Activated CD4-positive, alpha-beta memory T cell treated with anti-CD3 and anti-CD28 coated beads for 36 hours (primary cell): Measurements from ENCODE around the gene MFSD12. TPM values are rescaled to one million over a fixed set of nuclear protein-coding genes. Genes with fewer than 3 reads are reported as not detected.

ENCODE experiments used
- CTCF ChIA-PET: fragments of 350-600 bp; sonication (Branson Sonifier 250); formaldehyde crosslinking; loops from one replicate; lab custom pipeline; 2021; ENCODE audit warnings: antibody characterized with exemption, inconsistent platforms; lab: Charles Lee
- POLR2A ChIA-PET: fragments of 350-600 bp; sonication (Branson Sonifier 250); formaldehyde crosslinking; loops from one replicate; lab custom pipeline; 2021; ENCODE audit warnings: antibody characterized with exemption; lab: Charles Lee
- DNase-seq: peaks from one replicate; pipeline ENCODE4 v3.0.0-alpha.2; 2020
- H3K27ac Mint-ChIP-seq: one replicate; pipeline ENCODE4 v1.8.0; 2021; ENCODE audit warnings: mixed read lengths
- H3K27me3 Mint-ChIP-seq: one replicate; pipeline ENCODE4 v1.8.0; 2021; ENCODE audit warnings: mixed read lengths
- H3K36me3 Mint-ChIP-seq: one replicate; pipeline ENCODE4 v1.8.0; 2021; ENCODE audit warnings: mixed read lengths
- H3K4me1 Mint-ChIP-seq: one replicate; pipeline ENCODE4 v1.8.0; 2021; ENCODE audit warnings: low read depth, mixed read lengths
- H3K4me3 Mint-ChIP-seq: one replicate; pipeline ENCODE4 v1.8.0; 2021; ENCODE audit warnings: mild to moderate bottlenecking, mixed read lengths
- H3K9me3 Mint-ChIP-seq: one replicate; pipeline ENCODE4 v1.8.0; 2021; ENCODE audit warnings: mixed read lengths
- intact Hi-C: fragments of 100-400 bp; cut with micrococcal nuclease; formaldehyde crosslinking; loops from one replicate; pipeline ENCODE4 v1.15.1; 2023
- total RNA-seq, 2 experiments: library from RNA; stranded (reverse); gene quantifications; one replicate each; pipeline ENCODE4 v1.2.3, GENCODE V29; 2021

The MFSD12 gene
- total RNA-seq, 2 experiments from 2014 or later: 50.6 to 54.2 TPM

DNA sequence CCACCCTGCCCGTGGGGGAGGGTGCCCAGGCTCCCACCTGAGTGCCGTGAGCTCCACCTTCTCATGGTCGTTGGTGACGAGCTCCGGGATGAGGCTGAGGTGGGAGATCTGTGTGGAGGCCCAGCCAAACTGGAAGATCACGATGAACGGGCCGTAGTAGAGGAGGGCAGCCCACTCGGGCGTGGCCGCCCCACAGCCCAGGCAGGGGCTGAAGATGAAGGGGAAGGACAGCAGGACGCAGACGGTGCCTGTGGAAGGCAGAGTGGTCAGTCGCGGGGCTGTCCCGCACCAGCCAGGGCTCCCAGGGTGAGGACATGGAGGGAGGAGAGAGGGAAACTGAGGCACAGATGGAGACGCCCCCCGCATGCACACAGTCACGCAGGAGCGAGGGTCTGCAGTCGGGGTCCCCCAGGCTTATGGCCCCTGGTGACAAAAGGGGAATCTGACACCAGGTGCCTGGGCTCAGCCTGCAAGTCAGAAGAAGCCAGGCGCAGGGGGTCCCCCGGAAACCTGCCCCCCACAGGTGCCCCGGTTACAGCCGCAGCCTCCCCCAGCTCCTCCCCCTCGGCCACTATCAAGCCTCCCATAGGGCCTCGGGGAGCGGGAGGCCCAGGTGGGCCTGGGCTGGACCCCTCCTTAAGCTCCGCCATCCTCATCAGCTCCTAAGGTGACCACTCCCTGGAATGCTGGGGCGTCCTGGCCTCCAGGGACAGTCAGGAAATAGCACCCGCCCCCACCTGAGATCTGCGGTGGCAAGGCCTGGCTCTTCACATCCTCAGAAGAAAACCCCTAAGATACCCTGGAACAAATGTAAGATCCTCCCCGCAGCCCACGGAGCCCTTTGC is 6.2 kb downstream of the MFSD12 start:
- no peak overlapping the region for H3K4me3 Mint-ChIP-seq
- POLR2A ChIA-PET: no interaction called here
- H3K36me3 Mint-ChIP-seq: no peaks in the 10 kb centered on the region
- intact Hi-C loops: no loop called here
- no peak overlapping the region for H3K27ac Mint-ChIP-seq
- no peaks in the 10 kb centered on the region for H3K27me3 Mint-ChIP-seq
- CTCF ChIA-PET: no interaction called here
- H3K4me1 Mint-ChIP-seq: peaks cover 32% of the 10 kb centered on the region
- DNase-seq: no peak
- no peaks in the 10 kb centered on the region for H3K9me3 Mint-ChIP-seq

DNA sequence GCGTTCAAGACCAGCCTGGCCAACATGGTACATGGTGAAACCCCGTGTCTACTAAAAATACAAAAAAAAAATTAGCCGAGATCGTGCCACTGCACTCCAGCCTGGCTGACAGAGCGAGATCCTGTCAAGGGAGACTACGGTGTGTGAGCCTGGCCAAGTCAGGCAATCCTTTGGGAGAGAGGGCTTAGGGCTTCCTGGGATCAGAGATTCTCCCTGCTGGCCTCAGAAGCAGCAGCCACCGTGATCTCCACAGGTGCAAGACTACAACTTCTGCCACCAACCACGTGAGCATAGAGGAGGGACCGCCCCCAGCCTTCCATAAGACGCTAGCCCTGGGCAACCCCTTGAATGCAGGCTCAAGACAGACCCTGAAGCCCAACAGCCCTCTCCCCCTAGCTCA is 7.6 kb downstream of the MFSD12 start:
- no peak for DNase-seq
- ChIA-PET CTCF (no interaction called here), POLR2A (no interaction called here)

DNA sequence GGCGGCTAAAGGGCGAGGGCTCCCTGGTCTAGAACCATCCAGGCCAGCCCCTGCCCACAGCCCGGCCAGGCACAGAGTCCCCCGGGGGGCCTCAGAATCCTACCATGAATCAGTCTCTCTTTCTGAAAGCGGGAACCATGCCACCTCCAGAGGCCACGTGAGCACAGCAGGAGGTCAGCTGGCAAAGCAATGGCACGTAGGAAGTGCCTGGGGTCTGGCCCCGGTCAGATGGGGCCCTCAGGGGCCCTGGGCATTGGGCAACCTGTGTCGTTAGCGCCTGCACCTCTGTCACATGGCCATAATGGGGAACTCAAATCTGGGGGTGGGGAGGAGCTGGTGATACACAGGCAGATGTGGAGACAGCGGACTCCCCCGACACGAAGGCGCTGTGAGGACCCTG is 8.8 kb downstream of the MFSD12 start:
- peaks cover 19% of the 10 kb centered on the region for H3K4me1 Mint-ChIP-seq
- DNase-seq: no peak
- H3K27ac Mint-ChIP-seq: no peak overlapping the region
- H3K27me3 Mint-ChIP-seq: no peaks in the 10 kb centered on the region
- no peaks in the 10 kb centered on the region for H3K9me3 Mint-ChIP-seq
- H3K36me3 Mint-ChIP-seq: peaks cover 8% of the 10 kb centered on the region
- intact Hi-C loops: no loop called here
- H3K4me3 Mint-ChIP-seq: no peak overlapping the region
- ChIA-PET CTCF (interaction anchor here (0.7 to 1.4 kb wide), 3 partner anchors 11 to 36 kb away, joined by 3 to 5 read pairs (median 3); no protein-coding TSS in a partner anchor), POLR2A (no interaction called here)

More for the DNA sequence above, 7.6 kb downstream of the MFSD12 start:
- Mint-ChIP-seq H3K4me3 (no peak overlapping the region), H3K9me3 (no peaks in the 10 kb centered on the region), H3K27me3 (no peaks in the 10 kb centered on the region), H3K36me3 (peaks cover 8% of the 10 kb centered on the region), H3K27ac (no peak overlapping the region), H3K4me1 (peaks cover 25% of the 10 kb centered on the region)
- intact Hi-C loops: no loop called here

DNA sequence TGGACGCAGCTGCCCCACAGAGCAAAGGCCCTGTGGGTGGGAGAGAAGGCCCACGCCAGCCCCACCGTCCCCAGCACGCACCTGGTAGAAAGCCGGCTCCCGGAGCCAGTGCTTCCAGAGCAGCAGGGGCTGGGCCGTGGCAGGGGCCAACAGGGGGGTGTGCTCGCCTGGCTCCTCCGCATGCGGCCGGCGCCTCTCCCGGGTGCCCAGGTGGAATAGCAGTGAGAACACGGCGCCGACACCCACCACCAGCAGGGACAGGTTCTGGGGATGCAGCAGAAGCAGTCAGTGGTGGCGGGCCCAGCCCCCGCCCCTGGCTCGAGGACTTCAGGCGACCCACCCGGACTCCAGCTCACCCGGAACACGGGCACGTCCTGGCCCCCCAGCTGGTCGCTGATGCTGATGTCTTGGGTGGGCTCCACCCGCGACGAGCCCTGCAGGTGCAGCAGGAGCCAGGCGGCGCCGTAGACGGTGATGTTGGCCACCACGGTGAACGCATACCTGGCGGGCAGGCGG is 9.6 kb downstream of the MFSD12 start:
- no peak overlapping the region for H3K4me3 Mint-ChIP-seq
- no peaks in the 10 kb centered on the region for H3K9me3 Mint-ChIP-seq
- ChIA-PET CTCF (interaction anchor here (0.7 to 3.8 kb wide), 4 partner anchors 10 to 37 kb away, joined by 3 to 39 read pairs (median 4); partner anchors contain the start of gene MFSD12), POLR2A (interaction anchor here (0.6 kb wide), 1 partner anchor 1284 kb away, joined by 3 read pairs; no protein-coding TSS in a partner anchor)
- H3K27ac Mint-ChIP-seq: no peak overlapping the region
- peaks cover 8% of the 10 kb centered on the region for H3K36me3 Mint-ChIP-seq
- H3K27me3 Mint-ChIP-seq: no peaks in the 10 kb centered on the region
- peaks cover 15% of the 10 kb centered on the region for H3K4me1 Mint-ChIP-seq
- no peak for DNase-seq
- intact Hi-C loops: no loop called here

DNA sequence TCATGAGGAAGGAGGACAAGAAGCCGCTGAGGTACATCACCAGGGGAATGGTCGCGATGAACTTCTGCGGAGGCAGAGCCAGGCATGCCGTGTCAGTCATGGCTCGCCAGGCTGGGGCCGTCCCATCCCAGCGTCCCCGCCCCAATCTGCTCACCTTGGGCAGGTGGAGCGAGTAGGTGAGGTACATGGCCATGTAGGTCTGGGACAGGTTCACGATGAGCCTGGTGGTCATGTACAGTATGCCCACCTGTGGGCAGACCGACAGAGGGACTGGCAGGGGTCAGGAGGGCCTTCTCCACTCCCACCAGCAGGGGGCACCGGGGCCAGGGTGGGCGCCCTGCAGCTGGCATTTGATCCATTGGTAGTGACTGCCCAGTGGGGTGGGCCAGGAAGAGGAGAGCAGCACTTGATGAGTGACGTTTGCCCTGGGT is 10.1 kb downstream of the MFSD12 start:
- POLR2A ChIA-PET: interaction anchor here (0.6 kb wide), 1 partner anchor 1285 kb away, joined by 3 read pairs; no protein-coding TSS in a partner anchor
- CTCF ChIA-PET: interaction anchor here (1.3 to 3.8 kb wide), 5 partner anchors 10 to 152 kb away, joined by 4 to 39 read pairs (median 5); partner anchors contain the start of genes MFSD12 and PIP5K1C
- Mint-ChIP-seq H3K4me1 (peaks cover 11% of the 10 kb centered on the region), H3K27me3 (no peaks in the 10 kb centered on the region), H3K4me3 (no peak overlapping the region), H3K36me3 (peaks cover 8% of the 10 kb centered on the region), H3K9me3 (no peaks in the 10 kb centered on the region), H3K27ac (no peak overlapping the region)
- intact Hi-C loops: no loop called here
- peak; percentile 38 for DNase-seq

DNA sequence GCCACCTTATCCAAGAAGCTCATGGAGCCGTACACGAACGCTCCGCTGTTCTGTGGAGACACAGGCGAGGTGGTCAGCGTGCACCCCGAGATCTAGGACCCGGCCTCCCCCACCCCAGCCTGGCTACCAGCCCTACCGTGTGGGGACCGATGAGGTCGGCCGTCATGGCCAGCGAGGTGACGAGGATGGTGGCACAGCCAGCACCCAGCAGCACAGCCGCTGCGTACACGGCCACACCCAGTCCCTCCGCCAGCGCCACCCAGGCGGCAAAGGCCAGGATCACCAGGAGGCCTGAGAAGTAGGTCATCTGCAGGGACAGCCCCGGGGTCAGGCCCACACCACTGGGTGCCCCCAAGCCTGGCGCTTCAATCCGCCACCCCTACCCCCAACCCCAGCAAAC is 11.3 kb downstream of the MFSD12 start:
- Mint-ChIP-seq H3K4me3 (no peak overlapping the region), H3K36me3 (peaks cover 8% of the 10 kb centered on the region), H3K27me3 (no peaks in the 10 kb centered on the region), H3K9me3 (no peaks in the 10 kb centered on the region), H3K27ac (no peak overlapping the region), H3K4me1 (peaks cover 6% of the 10 kb centered on the region)
- intact Hi-C loops: no loop called here
- ChIA-PET CTCF (interaction anchor here (0.6 to 3.8 kb wide), 13 partner anchors 9 to 160 kb away, joined by 3 to 39 read pairs (median 4); partner anchors contain the start of genes GIPC3, HMG20B, MFSD12 and PIP5K1C), POLR2A (interaction anchor here (1.6 to 1.9 kb wide), 2 partner anchors 8 to 11 kb away, joined by 4 to 9 read pairs; partner anchors contain the start of gene MFSD12)
- no peak for DNase-seq

DNA sequence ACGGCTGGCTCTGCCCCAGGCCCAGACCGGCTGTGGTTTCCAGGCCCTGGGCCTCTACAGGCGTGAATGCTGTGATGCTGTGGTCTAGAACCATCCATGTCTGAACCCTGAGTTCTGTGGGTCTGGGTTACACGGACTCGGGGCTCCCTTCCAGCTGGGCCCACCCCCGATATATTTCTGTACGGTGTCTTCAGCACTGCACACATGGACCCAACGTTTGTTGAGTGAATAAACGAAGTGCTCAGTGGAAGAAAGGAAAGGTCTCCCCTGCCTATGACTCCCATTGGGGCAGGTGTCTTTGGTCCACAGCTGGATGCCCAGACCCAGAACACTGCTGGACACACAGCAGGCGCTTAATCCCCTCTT is 11.7 kb downstream of the MFSD12 start:
- intact Hi-C loops: loop anchor here (1.0 kb wide), 1 partner anchor 73 kb away; no protein-coding TSS in a partner anchor
- Mint-ChIP-seq H3K9me3 (no peaks in the 10 kb centered on the region), H3K36me3 (peaks cover 8% of the 10 kb centered on the region), H3K4me1 (peaks cover 6% of the 10 kb centered on the region), H3K27me3 (no peaks in the 10 kb centered on the region), H3K4me3 (no peak overlapping the region), H3K27ac (no peak overlapping the region)
- DNase-seq: no peak
- POLR2A ChIA-PET: interaction anchor here (1.6 to 1.9 kb wide), 2 partner anchors 9 to 11 kb away, joined by 4 to 9 read pairs; partner anchors contain the start of gene MFSD12
- CTCF ChIA-PET: interaction anchor here (0.7 to 3.8 kb wide), 24 partner anchors 9 to 445 kb away, joined by 3 to 39 read pairs (median 4); partner anchors contain the start of genes GIPC3, HMG20B, MFSD12 and PIP5K1C

DNA sequence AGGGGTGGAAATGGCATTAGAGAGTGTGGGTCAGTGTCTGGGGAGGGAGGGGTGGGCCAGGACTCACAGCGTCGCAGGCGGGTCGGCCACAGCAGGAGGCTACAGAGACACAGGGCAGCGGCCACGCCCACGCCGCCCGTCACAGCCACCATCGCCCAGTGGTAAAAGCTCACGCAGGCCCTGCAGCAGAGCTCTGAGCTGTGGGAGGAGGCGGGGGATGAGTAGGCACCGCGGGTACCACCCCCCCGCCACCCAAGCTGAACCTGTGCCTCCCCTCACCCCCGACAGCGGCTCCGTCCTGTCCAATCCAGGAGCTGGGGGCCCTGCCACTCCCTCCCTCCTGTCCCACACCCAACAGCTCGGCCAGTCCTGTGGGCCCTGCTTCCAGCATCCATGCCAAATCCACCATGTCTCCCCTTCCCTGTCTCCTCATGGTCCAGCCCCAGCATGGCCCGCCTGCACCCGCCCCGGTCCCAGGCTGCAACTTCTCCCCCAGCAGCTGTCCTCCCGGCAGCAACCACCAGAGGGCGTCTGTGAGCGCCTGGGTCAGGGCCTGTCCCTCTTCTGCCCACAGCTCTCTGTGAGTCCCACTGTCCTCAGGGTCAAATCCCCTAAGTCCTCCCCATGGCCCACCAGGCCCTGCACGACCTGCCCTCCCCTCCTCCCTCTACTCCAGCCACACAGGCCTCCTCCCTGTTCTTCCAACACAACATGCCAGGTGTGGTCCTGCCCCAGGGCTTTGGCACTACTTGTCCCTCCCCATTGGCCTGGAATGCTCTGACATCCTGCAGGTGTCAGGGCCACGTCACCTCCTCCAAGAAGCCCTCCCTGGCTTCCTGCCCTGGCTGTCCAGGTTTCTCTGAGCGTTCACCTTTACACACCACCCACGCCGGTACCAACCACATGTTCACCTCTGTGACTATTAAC is 12.4 kb downstream of the MFSD12 start:
- no peak overlapping the region for H3K4me3 Mint-ChIP-seq
- POLR2A ChIA-PET: interaction anchor here (1.6 to 1.9 kb wide), 2 partner anchors 9 to 12 kb away, joined by 4 to 9 read pairs; partner anchors contain the start of gene MFSD12
- peaks cover 6% of the 10 kb centered on the region for H3K4me1 Mint-ChIP-seq
- peak; percentile 87 for DNase-seq
- no peaks in the 10 kb centered on the region for H3K9me3 Mint-ChIP-seq
- intact Hi-C loops: loop anchor here (1.0 kb wide), 2 partner anchors 73 to 161 kb away; no protein-coding TSS in a partner anchor
- H3K27ac Mint-ChIP-seq: peak overlapping the region; percentile 56
- peaks cover 8% of the 10 kb centered on the region for H3K36me3 Mint-ChIP-seq
- H3K27me3 Mint-ChIP-seq: no peaks in the 10 kb centered on the region
- CTCF ChIA-PET: interaction anchor here (0.7 to 3.8 kb wide), 25 partner anchors 8 to 446 kb away, joined by 3 to 39 read pairs (median 4); partner anchors contain the start of genes GIPC3, HMG20B, MFSD12 and PIP5K1C

DNA sequence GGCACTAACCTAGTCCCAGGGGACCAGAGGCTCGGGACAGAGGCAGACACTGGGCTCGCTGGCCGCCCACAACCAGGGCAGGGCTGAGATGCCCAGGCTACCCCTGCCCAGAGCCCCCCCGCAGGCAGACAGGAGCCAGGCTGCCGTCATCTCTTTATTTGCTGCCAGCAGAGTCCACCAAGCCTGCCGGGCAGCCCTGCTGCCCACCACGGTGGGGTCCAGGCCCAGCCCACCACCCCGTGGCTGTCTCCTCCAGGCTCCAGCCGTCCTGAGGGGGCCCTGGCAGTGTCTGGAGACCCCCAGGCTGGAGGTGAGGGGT is 13.4 kb downstream of the MFSD12 start:
- CTCF ChIA-PET: interaction anchor here (1.0 to 3.8 kb wide), 3 partner anchors 11 to 25 kb away, joined by 3 to 39 read pairs (median 18); partner anchors contain the start of gene MFSD12
- POLR2A ChIA-PET: no interaction called here
- H3K36me3 Mint-ChIP-seq: peaks cover 15% of the 10 kb centered on the region
- peaks cover 6% of the 10 kb centered on the region for H3K4me1 Mint-ChIP-seq
- DNase-seq: no peak
- no peak overlapping the region for H3K27ac Mint-ChIP-seq
- no peaks in the 10 kb centered on the region for H3K27me3 Mint-ChIP-seq
- H3K9me3 Mint-ChIP-seq: no peaks in the 10 kb centered on the region
- no peak overlapping the region for H3K4me3 Mint-ChIP-seq
- intact Hi-C loops: loop anchor here (1.0 kb wide), 1 partner anchor 162 kb away; no protein-coding TSS in a partner anchor

DNA sequence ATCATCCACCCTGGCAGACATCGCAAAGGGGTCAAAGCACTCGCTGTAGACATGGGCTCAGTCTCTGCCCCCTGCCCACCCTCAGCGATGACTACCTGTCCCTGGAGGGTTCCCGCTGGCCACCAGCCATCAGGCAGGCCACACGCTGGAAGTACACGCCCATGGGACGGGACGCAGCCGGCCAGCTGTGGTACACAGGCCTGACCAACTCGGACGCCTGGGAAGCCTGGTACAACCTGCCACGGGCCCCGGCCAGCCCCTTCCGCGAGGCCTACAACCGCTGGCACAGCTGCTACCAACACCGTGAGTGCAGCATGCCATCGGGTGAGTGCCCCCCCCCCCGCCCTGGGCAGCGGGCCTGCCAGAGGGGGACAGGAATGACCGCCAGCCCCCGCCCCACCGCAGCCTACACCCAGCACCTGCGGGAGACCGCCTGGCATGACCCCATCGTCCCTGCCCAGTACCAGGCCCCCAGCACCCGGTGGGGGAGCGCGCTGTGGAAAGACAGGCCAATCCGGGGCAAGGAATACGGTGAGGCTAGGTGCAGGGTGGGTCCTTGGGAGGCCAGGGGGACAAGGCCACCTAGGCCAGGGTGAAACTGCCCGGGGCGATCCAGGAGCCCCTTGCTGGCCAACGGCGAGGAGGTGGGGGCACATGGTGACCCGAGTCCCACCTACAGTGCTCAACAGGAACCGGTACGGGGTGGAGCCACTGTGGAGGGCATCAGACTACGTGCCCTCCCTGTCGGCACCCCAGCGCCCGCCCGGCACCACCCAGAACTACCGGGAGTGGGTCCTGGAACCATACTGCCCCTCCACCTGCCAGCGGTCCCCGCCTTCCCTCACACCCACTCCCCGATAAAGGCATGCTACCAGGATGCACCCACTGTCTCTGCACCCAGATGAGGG is 14.0 kb downstream of the MFSD12 start:
- Mint-ChIP-seq H3K9me3 (no peaks in the 10 kb centered on the region), H3K27ac (no peak overlapping the region), H3K4me1 (peaks cover 6% of the 10 kb centered on the region), H3K4me3 (no peak overlapping the region), H3K36me3 (peaks cover 15% of the 10 kb centered on the region), H3K27me3 (no peaks in the 10 kb centered on the region)
- ChIA-PET POLR2A (no interaction called here), CTCF (interaction anchor here (2.0 kb wide), 1 partner anchor 11 kb away, joined by 18 read pairs; no protein-coding TSS in a partner anchor)
- intact Hi-C loops: loop anchor here (1.0 kb wide), 1 partner anchor 163 kb away; no protein-coding TSS in a partner anchor
- DNase-seq: no peak
